Measurements from ENCODE around the gene VAMP3. TPM values are rescaled to one million over a fixed set of nuclear protein-coding genes. Genes with fewer than 3 reads are reported as not detected.

The VAMP3 gene
- total and polyA plus RNA-seq, 2 experiments from 2014 or later: 173 to 195 TPM

- Histone ChIP-seq H3K36me3 (ENCODE audit: low read depth) (no peaks in the 10 kb centered on the region), H3K4me3 (no peak overlapping the region), H3K27me3 (replicated peaks; ENCODE audit: insufficient read depth) (peaks cover 42% of the 10 kb centered on the region), H3K79me2 (ENCODE audit: insufficient read depth) (no peaks in the 10 kb centered on the region), H3K27ac (no peak overlapping the region), H3K4me1 (ENCODE audit: insufficient read depth) (no peaks in the 10 kb centered on the region), H3K4me2 (ENCODE audit: unreplicated experiment) (no peak overlapping the region), H3K9me2 (ENCODE audit: insufficient read depth) (no peaks in the 10 kb centered on the region), H3K9me3 (ENCODE audit: low read depth) (no peaks in the 10 kb centered on the region), H3F3A (ENCODE audit: insufficient read depth) (no peaks in the 10 kb centered on the region), H3K9ac (no peak overlapping the region), H2AFZ (no peak overlapping the region), H4K20me1 (ENCODE audit: insufficient read depth) (no peaks in the 10 kb centered on the region)
- in situ Hi-C loops (cut with MboI): no loop called here
- no peak for TF ChIP-seq EZH2phosphoT487 (IDR thresholded peaks at IDR 0.05; ENCODE audit: insufficient read depth, low read depth)
- TF ChIP-seq EZH2 (IDR thresholded peaks at IDR 0.05; ENCODE audit: insufficient read depth, poor library complexity, severe bottlenecking): no peak
- no peak for DNase-seq
- WGBS, 2 experiments (ENCODE audit: low coverage in 1 of 2, low lambda C conversion rate in 2 of 2, missing lambda C conversion rate in 2 of 2): 57 to 60% methylated on average over 14 of the region's 14 CpGs
Measured at GRCh38 chr1:7727809-7728471, 43.2 kb upstream of the VAMP3 start.

- no peaks in the 10 kb centered on the region for H4K20me1 ChIP-seq (ENCODE audit: insufficient read depth)
- no peak for DNase-seq
- no peak overlapping the region for H3K4me2 ChIP-seq (ENCODE audit: unreplicated experiment)
- H3K79me2 ChIP-seq (ENCODE audit: insufficient read depth): no peaks in the 10 kb centered on the region
- no peak overlapping the region for H3K27ac ChIP-seq
- H2AFZ ChIP-seq: no peak overlapping the region
- 90 to 91% methylated on average over 5 of the region's 5 CpGs for WGBS, 2 experiments (ENCODE audit: low coverage in 1 of 2, low lambda C conversion rate in 2 of 2, missing lambda C conversion rate in 2 of 2)
- H3K4me3 ChIP-seq: no peak overlapping the region
- H3K9me2 ChIP-seq (ENCODE audit: insufficient read depth): no peaks in the 10 kb centered on the region
- no peak overlapping the region for H3K9ac ChIP-seq
- no peaks in the 10 kb centered on the region for H3K36me3 ChIP-seq (ENCODE audit: low read depth)
- H3K9me3 ChIP-seq (ENCODE audit: low read depth): no peaks in the 10 kb centered on the region
- TF ChIP-seq EZH2phosphoT487 (IDR thresholded peaks at IDR 0.05; ENCODE audit: insufficient read depth, low read depth): no peak
- TF ChIP-seq EZH2 (IDR thresholded peaks at IDR 0.05; ENCODE audit: insufficient read depth, poor library complexity, severe bottlenecking): no peak
- no peaks in the 10 kb centered on the region for H3K4me1 ChIP-seq (ENCODE audit: insufficient read depth)
- in situ Hi-C loops (cut with MboI): no loop called here
- peaks cover 42% of the 10 kb centered on the region for H3K27me3 ChIP-seq (replicated peaks; ENCODE audit: insufficient read depth)
- no peaks in the 10 kb centered on the region for H3F3A ChIP-seq (ENCODE audit: insufficient read depth)
Measured at GRCh38 chr1:7729761-7730160, 41.3 kb upstream of the VAMP3 start.

DNA sequence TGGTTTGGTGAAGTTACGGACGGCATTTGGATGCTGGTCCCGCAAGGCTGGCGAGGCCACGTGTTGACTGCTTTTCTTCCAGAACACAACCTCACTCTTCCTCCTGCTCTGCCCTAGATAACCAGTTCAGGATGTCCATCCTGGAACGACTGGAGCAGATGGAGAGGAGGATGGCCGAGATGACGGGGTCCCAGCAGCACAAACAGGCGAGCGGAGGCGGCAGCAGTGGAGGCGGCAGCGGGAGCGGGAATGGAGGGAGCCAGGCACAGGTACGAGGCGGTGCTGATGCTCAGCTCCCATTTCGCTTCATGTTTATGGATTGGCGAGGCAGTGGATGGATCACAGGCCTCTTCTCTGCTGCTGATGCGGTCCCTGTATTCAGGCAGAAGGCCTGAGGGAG is 38.8 kb upstream of the VAMP3 start:
- WGBS, 2 experiments (ENCODE audit: low coverage in 1 of 2, low lambda C conversion rate in 2 of 2, missing lambda C conversion rate in 2 of 2): 50 to 53% methylated on average over 19 of the region's 19 CpGs
- TF ChIP-seq EZH2 (IDR thresholded peaks at IDR 0.05; ENCODE audit: insufficient read depth, poor library complexity, severe bottlenecking) (no peak), EZH2phosphoT487 (IDR thresholded peaks at IDR 0.05; ENCODE audit: insufficient read depth, low read depth) (no peak)
- in situ Hi-C loops (cut with MboI): no loop called here

GRCh38 chr1:7733276-7733675 is 37.8 kb upstream of the VAMP3 start:
- Histone ChIP-seq H3K4me3 (no peak overlapping the region), H4K20me1 (ENCODE audit: insufficient read depth) (no peaks in the 10 kb centered on the region), H3F3A (ENCODE audit: insufficient read depth) (no peaks in the 10 kb centered on the region), H3K9me3 (ENCODE audit: low read depth) (no peaks in the 10 kb centered on the region), H3K27ac (no peak overlapping the region), H3K27me3 (replicated peaks; ENCODE audit: insufficient read depth) (peaks cover 37% of the 10 kb centered on the region; the same call in 1 of the 2 replicates), H3K79me2 (ENCODE audit: insufficient read depth) (no peaks in the 10 kb centered on the region), H3K9ac (no peak overlapping the region), H3K4me2 (ENCODE audit: unreplicated experiment) (no peak overlapping the region), H2AFZ (no peak overlapping the region), H3K9me2 (ENCODE audit: insufficient read depth) (no peaks in the 10 kb centered on the region), H3K4me1 (ENCODE audit: insufficient read depth) (no peaks in the 10 kb centered on the region), H3K36me3 (ENCODE audit: low read depth) (no peaks in the 10 kb centered on the region)
- in situ Hi-C loops (cut with MboI): no loop called here
- DNase-seq: no peak
- 84 to 89% methylated on average over 2 of the region's 2 CpGs for WGBS, 2 experiments (ENCODE audit: low coverage in 1 of 2, low lambda C conversion rate in 2 of 2, missing lambda C conversion rate in 2 of 2)
- no peak for TF ChIP-seq EZH2 (IDR thresholded peaks at IDR 0.05; ENCODE audit: insufficient read depth, poor library complexity, severe bottlenecking)
- TF ChIP-seq EZH2phosphoT487 (IDR thresholded peaks at IDR 0.05; ENCODE audit: insufficient read depth, low read depth): no peak

More for the DNA sequence above, 38.8 kb upstream of the VAMP3 start:
- H3K79me2 ChIP-seq (ENCODE audit: insufficient read depth): no peaks in the 10 kb centered on the region
- H3F3A ChIP-seq (ENCODE audit: insufficient read depth): no peaks in the 10 kb centered on the region
- H3K9me3 ChIP-seq (ENCODE audit: low read depth): no peaks in the 10 kb centered on the region
- H3K4me2 ChIP-seq (ENCODE audit: unreplicated experiment): no peak overlapping the region
- H3K4me1 ChIP-seq (ENCODE audit: insufficient read depth): no peaks in the 10 kb centered on the region
- no peaks in the 10 kb centered on the region for H3K9me2 ChIP-seq (ENCODE audit: insufficient read depth)
- no peaks in the 10 kb centered on the region for H3K36me3 ChIP-seq (ENCODE audit: low read depth)
- no peak overlapping the region for H2AFZ ChIP-seq
- no peak for DNase-seq
- no peak overlapping the region for H3K9ac ChIP-seq
- H3K4me3 ChIP-seq: no peak overlapping the region
- H3K27me3 ChIP-seq (replicated peaks; ENCODE audit: insufficient read depth): peaks cover 39% of the 10 kb centered on the region; the same call in 1 of the 2 replicates
- H4K20me1 ChIP-seq (ENCODE audit: insufficient read depth): no peaks in the 10 kb centered on the region
- H3K27ac ChIP-seq: no peak overlapping the region
